NCI-H345 treated with DMSO at 0.1 percent for 48 hours (cell line): ENCODE data around the gene DNAH17.

ENCODE experiments used
- DNase-seq: peaks from one replicate; lab custom pipeline; 2025; ENCODE audit not compliant: unreplicated experiment; lab: John Stamatoyannopoulos, UW

The DNAH17 gene

DNA sequence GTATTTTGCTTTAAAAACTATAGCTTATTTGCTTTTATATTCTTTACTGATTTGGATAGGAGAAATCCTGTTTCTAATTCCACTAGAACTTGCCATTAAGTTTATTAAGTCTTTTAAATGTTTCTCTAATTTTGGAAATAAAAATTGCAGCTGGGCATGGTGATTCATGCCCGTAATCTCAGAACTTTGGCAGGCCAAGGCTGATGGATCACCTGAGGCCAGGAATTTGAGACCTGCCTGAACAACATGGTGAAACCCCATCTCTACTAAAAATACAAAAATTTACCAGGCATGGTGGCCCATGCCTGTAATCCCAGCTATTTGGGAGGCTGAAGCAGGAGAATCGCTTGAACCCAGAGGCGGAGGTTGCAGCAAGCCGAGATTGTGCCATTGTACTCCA, 30.7 kb downstream of the DNAH17 start:
- DNase-seq, result no peak

DNA sequence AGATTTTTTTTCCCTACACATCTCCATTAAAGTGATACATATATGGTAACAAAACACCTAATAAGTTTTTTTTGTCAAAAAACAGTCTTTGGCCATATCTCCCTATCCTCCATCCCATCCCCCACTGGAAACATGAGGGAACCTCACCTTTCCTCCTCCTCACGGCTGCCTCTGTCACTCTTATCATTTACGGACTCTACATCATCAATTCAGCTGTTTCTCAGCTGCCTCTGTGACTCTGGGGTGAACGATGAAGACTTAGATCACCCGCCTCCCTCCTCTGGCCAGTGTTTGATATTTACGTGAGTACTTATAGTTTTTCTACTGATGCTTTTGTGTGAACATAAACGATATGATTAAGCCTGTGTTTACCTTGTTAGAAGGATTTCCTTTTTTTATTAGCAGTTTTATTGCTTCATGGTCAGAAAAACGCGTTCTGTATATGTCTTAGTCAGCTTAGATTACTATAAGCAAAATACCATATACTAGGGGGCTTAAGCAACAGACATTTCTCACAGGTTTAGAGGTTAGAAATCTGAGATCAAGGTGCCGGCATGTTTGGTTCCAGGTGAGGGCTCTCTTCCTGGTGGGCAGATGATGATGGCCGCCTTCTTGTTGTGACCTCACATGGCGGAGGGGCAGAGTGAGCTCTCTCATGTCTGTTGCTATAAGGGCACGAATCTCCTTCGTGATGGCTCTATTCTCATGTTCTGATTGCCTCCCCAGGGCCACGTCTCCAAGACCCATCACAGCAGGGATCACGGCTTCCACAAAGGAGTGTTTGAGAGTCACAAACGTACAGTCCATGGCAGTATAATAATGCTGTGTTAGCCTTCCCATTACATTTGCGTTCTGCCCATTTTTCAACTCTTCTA, 32.1 kb downstream of the DNAH17 start:
- no peak for DNase-seq

DNA sequence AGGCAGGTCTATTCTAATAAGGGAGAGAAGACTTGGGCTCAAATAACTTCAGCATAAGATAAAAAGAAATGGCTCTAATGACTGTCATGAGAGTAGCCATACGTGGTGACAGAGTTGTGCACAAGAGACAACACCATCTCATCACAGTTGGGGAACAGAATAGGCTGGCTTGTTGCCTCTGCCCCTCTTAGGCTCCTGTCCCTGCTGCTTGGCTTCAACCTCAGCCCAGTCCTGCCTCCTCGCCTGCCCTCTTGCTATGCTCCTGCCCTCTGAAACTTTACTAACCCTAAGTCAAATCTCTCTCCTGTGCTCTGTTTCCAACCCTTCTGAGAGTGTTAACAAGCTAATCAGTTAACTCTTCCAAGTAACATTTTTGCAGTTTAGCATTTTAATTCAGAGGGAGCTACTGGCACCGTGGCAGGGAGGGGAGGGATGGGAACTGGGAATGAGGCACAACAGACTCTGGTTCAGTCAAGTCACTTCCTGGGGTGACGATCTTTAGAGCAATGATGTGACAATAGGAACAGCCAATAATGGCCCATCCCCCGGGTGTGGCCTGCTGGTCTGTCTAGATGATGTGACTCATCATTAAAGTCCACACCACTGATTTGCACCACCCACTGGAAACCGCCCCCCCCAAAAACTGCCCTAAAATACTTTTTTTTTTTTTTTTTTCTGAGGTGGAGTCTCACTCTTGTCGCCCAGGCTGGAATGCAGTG, 35.5 kb downstream of the DNAH17 start:
- DNase-seq, result no peak

DNA sequence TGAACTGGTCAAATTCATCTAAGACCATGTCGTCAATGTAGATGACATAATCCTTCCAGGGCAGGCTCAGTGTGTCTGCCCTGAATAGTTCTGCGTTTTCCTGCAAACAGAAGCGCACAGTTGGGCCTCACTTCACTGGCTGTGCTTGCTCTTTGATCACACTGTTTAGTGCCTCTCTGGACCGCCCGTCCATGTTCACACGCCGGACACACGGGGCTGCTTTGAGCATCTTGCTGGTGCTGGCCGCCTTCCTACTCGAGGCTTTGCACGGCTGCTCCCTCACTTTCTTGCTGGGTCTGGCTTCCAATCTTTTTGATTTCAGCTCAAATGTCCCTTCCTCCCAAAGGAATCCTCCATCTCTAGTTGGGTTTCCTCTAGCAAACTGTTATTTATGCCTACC, 37.4 kb downstream of the DNAH17 start:
- no peak for DNase-seq

DNA sequence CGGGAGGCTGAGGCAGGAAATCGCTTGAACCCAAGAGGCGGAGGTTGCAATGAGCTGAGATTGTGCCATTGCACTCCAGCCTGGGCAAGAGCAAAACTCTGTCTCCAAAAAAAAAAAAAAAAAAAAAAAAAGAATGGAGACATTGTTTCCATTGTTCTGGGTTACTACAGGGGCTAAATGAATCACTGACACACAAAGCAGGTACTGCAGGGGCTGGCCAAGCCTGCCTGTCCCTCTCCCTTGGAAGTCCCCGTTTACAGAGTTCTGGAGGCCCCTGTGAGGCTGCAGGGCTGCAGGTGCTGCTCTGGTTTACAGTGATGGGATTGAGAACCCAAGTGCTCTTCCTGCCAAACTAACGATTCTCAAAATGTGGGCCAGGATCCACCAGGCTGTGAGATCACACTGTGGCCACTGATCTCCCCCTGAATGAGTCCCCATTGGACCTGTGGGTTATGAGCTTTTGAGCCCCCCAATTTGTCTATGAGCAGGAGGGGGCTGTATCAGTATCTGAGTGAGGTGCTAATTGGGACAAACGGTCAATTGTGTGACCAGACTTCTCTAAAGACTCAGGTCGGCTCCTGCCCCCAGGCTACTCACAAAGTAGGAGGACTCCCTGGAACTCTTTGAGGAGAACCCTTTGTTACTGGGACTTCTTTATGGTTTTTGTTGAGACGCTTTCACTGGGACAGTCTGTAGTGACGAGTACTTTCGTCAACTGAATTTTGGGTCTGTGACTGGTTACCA, 39.0 kb downstream of the DNAH17 start:
- no peak for DNase-seq

DNA sequence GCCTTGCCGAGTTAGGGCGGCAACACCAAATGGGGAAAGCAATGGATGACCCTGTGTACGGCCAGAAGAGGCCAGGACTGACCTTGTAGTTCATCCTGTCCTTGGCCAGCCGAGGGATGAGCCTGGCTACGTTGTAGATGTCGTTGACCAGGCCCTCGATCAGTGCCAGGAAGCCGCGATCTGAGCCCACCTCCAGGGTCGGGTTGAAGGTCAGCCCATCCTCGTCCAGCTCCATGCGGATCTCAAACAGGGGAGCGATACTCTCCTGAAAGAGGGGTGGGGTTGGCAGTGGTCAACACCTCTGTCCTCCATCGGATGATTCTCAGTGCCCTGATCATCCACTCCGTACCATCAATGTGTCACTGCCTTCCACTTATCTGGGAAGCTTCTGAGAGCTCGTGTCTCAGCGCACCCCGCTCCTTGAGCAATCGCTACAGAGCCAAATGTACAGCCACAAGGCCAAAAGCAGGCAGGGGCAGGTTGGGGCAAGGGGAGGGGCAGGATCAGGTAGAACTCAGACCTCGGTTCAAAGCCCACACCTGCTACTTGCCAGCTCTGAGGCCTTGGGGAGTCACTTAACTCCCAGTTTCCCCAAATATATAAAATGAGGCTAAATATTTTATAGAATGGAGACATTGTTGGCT, 39.9 kb downstream of the DNAH17 start:
- no peak for DNase-seq

DNA sequence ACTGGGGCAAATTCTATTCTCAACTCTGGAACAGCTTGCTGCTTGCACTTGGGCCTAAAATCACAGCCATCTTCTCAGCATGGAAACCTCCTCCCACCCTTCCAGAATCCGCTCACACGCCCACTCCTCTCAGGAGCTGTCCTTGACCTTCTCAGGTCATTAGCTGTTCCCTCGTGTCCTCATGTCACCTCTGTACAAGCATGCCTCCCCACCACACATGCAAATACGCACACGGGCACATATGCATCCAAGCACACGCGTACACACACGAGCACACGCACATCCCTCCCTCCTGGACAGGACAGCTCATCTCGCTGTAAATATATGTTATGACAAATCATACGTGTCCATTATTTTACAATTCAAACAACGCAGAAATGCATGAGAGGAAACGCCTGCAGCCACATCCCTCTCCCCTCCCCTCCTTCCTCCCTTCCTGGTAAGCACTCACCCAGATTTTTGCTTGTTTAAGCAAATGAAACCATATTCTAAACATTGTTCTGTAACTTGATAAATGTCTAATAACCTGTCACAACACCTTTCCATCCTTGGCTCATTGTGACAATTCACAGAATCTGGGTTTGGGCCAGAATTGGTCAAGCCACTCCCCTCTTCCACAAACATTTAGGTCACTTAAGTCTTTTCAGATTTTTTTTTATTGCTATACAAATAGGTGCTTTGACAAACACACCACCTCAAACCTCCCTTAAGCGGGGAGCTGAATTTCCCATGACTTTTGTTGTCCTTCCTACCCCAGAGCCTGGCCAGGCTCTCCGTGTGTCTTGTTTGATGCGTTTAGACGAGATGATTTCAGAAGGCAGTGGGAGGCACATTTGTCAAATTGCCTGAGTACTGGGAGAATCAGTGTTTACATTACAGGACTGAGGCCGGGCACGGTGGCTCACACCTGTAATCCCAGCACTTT, 41.7 kb downstream of the DNAH17 start:
- peak; percentile 96 for DNase-seq

DNA sequence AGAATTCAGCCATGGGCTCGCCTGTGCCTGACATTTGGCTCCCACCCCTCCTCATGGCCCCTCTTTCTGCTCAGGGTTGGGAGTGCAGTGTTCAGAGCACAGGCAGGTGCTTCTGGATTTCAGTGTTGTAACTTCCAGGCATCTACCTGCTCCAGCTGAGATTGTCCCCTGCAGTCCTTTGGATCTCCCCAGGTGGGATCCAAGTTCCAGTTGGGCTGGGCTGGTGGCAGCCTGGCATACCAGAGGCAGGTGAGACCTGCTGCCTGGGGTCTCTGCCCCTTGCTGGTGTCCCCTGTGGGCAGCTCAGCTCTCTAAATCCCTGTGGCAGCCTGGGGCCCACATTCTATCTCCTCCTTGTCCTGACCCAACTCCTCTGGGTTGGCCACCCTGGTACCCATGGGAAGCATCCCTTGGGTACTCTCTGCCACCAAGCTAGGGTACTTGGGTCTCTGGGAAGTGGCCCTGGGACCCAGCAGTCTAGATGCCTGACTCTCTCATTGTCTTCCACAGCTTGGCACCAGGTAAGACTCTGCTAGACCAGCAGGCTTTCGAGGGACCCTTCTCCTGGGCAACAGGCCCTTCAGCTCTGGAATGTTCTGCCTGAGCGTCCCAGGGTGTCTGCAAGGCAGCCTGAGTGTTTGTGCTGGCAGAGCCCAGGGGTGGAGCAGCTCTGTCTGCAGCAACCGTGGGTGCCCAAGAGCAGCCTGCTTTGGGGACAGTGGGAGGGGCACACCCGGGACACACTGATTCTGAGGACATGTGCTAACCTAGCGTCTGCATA, 42.5 kb downstream of the DNAH17 start:
- no peak for DNase-seq

DNA sequence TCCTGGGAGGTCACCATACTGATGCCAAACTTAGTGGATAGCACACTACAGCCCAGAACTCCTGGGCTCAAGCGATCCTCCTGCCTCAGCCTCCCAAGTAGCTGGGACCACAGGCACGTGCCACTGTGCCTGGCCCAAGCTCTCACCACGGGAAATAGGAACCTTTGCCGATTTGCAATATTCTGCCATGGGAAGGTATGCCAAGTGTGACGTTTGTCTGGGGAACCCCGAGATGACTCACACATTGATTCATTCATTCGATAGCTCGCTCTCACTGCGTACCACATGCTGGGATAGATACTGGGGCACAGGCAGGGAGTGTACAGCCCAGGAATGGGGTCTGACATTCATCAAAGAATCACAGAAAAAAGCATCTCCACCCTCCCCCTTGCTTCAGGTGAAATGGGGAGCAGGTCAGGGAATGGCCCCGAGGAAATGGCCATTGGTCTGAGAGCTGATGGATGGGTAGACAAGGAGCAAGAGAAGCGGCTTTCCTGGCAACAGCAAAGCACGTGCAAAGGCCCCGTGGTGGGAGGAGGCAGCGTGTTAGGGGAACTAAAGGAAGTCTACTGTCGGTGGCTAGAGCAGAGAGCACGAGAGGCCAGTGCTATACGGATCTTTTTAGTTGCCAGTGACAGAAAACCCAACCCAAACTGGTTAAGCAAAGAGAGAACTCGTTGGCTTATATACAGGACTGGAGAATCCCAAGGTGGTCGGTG, 44.1 kb downstream of the DNAH17 start:
- no peak for DNase-seq

DNA sequence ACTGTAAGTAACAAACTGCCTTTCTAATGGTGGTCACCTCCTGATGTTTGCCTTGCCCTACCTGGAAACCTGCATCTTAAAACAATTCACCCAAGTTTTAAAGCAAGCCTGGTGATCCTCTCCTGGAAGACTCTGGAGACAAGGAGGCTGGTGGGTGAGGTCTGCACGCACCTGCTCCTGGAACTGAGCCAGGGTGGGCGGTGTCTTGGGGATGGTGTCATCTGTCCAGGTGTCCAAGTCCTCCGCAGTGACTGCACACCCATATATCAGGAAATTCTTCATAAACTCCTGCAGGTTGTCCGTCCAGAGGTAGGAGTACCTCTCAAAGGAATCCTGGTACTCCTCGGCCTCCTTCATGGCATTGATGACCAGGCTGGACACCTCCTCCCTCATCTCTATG, 44.9 kb downstream of the DNAH17 start:
- DNase-seq, result no peak

DNA sequence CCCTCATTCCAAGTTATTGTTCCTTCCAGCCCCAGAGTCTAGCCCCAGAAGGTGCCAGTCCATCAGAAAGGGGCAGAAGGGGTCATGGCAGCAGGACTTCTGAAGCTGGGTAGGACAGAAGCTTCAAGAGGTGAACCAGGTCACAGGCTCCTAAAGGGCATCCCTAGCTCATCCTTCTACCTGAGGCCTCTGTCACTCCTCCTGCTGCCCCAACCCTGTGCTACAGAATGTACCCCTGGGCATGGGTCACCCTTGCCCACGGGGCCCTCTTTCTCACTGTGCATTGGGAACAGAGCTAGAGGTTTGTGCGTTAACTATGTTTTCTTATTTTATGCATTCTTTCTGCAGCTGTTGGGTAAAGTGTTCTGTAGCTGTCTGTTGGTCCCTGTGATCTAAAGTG, 46.5 kb downstream of the DNAH17 start:
- DNase-seq, result no peak

DNA sequence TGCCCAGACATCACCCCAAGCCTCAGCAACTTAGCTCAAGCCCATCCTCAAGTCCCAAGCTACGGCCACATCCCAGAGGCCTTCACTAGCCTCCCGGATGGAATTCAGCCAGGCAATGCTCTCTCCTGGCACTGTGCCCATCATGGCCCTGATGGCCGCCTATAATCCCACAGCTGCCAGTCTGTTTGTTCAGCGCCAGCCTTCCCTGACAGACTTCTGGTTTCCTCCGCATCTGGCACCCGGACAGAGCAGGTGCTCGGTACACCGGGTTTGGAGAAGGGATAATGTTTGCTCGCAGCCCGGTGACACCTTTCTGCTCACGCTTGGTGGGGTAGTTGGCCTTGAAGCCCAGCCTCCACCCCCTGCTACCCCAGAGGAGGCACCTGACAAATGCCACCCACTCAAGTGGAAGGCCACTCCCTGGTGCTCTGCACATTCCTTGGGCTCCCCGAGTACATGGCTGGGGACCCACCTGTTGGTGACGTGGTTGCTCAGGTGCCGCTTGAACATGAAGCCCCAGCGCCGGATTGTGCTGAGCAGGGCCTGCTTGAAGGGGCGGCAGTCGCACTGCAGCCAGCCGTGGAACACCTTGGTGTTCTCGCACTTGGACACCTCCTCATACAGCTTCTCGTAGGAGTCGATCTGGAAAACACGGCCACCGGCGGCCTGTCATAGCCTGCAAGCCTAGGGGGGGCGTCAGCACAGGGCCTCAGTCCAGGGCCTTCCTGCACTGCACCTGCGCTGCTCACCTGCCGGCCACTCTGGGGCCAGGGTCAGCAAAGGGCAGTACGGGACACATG, 47.1 kb downstream of the DNAH17 start:
- peak; percentile 99 for DNase-seq

DNA sequence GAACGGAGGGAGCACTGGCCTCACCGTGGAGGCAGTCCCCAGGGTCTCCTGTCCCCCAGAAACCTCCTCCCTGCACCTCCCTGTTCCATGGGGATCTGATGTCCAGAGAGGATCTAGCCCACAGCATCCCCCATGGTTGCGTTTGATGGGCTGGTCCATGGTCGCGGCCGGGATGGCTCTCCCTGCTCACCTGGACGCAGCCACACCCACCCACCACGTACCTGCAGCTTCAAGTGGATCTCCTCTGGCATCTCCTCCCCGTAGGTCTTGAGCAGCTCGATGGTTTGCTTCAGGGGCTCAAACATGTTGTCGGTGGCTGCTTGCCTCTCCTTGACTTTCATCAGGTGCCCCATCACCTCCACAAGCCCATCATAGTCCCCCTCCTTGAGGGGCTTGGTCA, 47.9 kb downstream of the DNAH17 start:
- no peak for DNase-seq

DNA sequence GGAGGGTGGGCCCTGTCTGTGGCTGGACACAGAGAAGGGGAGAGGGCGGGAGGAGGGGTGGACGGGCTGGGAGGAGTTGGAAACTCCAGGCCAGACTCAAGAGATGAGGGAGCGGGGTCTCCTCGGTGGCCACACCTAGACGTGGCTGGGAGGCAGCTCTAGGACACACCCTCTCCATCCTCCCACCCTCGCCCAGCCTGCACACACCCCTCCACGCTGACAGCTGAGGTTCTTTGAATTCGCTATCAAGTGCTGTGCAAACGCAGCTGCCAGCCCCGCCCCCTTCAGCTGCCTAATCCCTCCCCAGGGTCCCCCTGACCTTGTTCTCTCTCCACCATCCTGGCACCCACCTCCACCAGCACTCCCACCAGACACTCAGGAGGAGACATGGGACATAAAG, 48.7 kb downstream of the DNAH17 start:
- peak; percentile 92 for DNase-seq

DNA sequence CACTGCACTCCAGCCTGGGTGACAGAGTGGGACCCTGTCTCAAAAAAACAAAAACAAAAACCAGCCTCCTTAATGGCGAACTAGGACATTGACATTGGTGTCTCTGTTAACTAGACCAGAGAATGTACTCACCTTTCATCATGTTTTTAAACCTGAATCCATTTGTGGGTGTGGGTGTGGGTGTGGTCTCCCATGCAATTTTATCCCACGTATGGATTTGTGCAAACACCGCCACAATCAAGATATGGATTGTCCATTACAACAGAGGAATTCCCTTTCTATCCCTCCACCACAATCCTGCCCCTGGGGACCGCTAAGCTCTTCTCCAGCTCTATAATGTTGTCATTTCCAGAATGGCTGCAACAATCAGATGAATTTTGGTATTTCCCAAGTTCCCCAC, 49.9 kb downstream of the DNAH17 start:
- DNase-seq, result no peak

DNA sequence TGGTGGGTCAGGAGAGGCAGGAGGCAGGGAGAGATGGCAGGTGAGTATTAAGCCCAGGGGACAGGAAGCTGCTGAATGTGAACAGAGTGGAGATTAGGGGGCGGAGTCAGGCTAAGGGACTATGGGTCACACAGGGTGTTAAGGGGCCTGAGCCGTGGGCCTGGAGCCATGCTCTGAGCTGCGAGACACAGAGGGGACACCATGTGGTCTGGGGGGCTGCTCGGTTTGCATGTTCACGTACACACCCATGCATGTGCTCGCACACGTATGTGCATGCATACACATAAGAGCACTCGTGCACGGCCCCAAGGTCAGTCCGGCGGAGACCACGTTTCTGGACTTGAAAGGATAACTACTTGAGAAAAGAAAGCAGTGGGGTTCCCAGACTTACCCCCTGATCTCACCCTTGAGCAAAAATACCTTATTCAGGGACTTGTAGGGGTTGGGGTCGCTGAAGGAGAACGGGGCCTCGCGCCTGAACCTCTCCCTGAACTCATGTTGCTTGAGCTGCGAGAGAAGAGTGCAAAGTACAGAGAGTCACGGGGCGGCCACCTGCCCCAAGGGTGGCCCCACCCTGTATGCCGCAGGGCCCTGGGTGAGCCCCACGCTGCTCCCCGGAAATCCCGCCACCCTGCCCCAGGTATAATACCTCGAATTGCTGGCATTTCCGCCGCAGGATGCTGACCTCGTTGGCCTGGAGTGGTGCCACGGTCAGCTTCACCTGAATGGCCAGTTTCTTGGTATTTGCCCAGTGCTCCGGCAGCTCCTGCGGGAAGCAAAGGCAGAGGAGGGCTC, 50.8 kb downstream of the DNAH17 start:
- DNase-seq, result no peak

DNA sequence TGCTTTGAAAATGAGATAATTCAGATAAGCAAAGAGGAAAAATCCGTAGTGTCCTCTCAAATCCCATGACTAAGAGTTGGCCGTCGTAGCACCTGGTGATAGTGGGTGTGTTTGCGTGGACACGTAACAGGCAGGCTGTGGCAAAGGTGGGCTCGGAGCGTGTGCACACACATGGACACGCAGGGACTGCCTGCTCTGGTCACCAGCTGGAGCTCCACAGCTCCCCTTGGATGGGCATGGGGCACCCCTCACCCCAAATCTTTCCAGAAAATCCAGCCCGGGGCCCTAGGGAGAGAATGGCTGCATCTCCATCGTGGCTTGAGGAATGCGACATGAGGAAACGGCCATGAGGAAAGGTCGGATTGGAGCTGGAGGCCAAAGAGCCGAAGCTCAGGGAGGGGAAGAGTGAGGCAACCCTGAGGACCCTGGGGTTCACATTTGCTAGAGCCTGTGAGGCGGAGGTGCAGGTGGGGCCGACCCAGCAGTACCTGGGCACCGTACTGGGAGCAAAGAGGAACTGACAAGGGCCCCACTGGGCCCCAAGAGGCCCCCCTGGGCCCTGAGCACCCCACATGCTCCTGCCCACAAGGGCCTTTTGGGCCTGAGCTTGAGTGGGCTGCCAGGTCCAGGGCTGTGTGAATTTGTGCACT, 51.6 kb downstream of the DNAH17 start:
- DNase-seq, result no peak
